GM12864 (cell line): ENCODE measurements around the gene STIM1.

Source experiments
- DNase-seq: peaks from one replicate; pipeline ENCODE4 v3.0.0-alpha.2; 2011; ENCODE audit warnings: low read depth
- H3K4me3 ChIP-seq: 2 replicates; pipeline ENCODE4 v1.5.1; 2011; ENCODE audit warnings: mild to moderate bottlenecking, low read depth, low read length, control low read depth
- TF ChIP-seq, protein P1 (sequence below): IDR thresholded peaks from 2 replicates; pipeline ENCODE4 v1.5.1; 2011; ENCODE audit warnings: low read depth, mild to moderate bottlenecking, moderate library complexity, low read length, control low read depth, inconsistent platforms; ENCODE audit errors: missing control alignments

STIM1 gene

DNA sequence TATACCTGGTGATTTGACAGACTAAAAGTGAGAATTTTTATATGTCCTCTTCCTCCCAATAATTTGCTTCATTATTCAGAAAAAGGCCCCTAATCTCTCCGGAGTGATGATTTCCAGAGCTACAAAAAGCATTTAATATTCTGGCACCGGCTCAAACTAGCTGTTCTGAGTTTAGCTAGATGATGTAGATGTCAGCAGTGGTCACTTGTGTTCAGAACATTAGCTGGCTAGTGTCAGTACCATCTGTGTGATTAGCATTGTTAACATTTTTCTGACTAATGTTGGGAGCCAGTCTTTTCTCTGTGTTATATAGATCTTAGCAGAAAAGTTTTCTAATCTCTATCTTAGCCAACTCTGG, 170.5 kb downstream of the STIM1 start:
- TF ChIP-seq, protein P1, sequence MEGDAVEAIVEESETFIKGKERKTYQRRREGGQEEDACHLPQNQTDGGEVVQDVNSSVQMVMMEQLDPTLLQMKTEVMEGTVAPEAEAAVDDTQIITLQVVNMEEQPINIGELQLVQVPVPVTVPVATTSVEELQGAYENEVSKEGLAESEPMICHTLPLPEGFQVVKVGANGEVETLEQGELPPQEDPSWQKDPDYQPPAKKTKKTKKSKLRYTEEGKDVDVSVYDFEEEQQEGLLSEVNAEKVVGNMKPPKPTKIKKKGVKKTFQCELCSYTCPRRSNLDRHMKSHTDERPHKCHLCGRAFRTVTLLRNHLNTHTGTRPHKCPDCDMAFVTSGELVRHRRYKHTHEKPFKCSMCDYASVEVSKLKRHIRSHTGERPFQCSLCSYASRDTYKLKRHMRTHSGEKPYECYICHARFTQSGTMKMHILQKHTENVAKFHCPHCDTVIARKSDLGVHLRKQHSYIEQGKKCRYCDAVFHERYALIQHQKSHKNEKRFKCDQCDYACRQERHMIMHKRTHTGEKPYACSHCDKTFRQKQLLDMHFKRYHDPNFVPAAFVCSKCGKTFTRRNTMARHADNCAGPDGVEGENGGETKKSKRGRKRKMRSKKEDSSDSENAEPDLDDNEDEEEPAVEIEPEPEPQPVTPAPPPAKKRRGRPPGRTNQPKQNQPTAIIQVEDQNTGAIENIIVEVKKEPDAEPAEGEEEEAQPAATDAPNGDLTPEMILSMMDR = no peak
- no peak overlapping the region for H3K4me3 ChIP-seq
- no peak for DNase-seq

DNA sequence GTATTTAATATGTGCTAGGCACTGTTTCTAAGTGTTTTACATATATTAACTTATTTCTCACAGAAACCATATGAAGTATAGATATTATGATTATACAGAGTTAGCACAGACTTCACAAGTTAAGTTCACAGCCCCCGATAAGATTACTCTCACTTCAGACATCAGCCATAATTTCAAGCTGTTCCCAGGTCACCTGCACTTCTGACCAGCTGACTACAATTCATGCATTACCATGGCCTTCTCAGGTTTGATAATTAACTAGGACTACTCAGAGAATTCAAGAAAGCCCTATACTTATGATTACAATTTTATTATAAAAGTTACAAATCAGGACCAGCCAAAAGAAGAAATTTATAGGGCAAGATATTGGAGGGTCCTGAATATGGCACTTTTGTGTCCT, 170.9 kb downstream of the STIM1 start:
- DNase-seq = no peak
- TF ChIP-seq, protein P1 = no peak
- no peak overlapping the region for H3K4me3 ChIP-seq

DNA sequence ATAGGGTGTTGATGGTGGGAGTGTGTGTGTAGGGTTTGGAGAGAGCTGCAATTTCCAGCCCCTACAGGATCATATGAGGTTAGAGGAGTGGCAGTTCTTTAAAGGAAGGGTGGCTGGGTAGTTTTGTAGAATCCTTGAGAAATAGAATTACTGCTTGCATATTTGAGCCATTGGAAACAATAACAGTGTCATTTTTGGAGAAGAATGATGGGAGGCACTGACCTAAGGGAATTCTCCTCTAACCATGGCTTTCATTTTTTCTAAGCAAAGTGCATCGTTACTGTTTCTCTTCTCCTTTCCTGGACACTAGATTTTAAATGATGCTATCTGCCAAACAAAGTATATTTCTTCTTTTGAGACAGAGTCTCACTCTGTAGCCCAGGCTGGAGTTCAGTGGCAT, 172.3 kb downstream of the STIM1 start:
- H3K4me3 ChIP-seq = no peak overlapping the region
- DNase-seq = no peak
- TF ChIP-seq, protein P1 = no peak

DNA sequence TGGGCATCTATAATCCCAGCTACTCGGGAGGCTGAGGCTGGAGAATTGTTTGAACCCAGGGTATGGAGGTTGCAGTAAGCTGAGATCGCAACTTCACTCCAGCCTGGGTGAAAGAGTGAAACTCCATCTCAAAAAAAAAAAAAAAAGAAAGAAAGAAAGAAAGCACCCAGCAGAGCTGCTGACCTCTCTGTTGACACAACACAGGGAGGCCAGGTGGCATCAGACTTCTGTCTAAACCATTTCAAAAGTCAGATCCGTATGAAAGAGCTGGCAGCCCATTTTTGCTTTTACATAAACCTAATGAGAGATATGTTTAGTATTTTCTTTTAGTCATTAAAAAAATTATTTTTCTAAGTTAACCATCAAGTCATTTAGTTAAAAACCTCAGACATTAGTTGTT, 174.7 kb downstream of the STIM1 start:
- H3K4me3 ChIP-seq = no peak overlapping the region
- no peak for DNase-seq
- TF ChIP-seq, protein P1 = no peak

DNA sequence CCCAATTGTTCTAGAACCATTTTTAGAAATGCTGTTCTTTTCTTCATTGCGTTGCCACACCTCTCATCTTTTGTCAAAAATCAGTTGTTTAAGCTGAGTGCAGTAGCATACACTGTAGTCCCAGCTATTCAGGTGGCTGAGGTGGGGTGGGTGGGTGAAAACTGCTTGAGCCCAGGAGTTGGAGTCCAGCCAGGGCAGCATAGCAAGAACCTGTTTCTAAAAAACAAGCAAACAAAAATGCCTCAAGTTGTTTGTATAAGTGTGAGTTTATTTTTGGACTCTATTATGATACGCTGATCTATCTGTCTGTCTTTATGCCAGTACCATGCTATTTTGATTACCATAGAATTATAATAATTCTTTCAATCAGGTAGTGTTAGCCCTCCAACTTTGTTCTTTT, 176.6 kb downstream of the STIM1 start:
- no peak overlapping the region for H3K4me3 ChIP-seq
- TF ChIP-seq, protein P1 = no peak
- no peak for DNase-seq

DNA sequence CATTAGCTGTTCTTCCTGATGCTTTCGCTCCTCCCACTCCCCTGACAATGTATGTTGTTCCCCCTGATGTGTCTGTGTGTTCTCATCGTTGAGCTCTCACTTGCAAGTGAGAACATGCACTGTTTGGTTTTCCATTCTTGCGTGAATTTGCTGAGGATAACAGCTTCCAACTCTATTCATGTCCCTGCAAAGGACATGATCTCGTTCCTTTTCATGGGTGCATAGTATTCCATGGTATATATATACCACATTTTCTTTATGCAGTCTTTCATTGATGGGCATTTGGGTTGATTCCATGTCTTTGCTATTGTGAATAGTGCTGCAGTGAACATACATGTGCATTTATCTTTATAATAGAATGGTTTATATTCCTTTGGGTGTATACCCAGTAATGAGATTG, 180.5 kb downstream of the STIM1 start:
- no peak for DNase-seq
- no peak overlapping the region for H3K4me3 ChIP-seq
- TF ChIP-seq, protein P1 = no peak

DNA sequence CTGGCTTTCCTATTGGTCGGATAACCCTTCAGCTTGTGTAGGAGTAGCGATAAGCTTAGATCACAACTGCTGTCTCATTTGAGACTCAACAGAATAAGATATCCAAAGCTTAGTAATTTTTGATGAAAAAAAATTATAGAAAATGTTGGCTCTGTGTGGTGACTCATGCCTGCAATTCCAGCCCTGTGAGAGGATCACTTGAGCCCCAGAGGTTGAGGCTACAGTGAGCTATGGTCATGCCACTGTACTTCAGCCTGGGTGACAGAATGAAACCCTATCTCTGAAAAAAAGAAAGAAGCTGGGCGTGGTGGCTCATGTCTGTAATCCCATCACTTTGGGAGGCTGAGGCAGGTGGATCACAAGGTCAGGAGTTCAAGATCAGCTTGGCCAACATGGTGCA, 183.5 kb downstream of the STIM1 start:
- no peak overlapping the region for H3K4me3 ChIP-seq
- TF ChIP-seq, protein P1 = no peak

More for the DNA sequence above, 183.5 kb downstream of the STIM1 start:
- DNase-seq = no peak
